OCI-LY1 (cell line): ENCODE results near the gene HAS3.

ENCODE experiments used
- H2AFZ ChIP-seq: fragments of 200-600 bp; sonication (generic), shearing (Covaris generic); 2 replicates; pipeline ENCODE4 v1.6.0; 2014; ENCODE audit warnings: antibody characterized with exemption, mild to moderate bottlenecking, low read length
- H3F3A ChIP-seq: fragments of 200-600 bp; sonication (generic), shearing (Covaris generic); 2 replicates; pipeline ENCODE4 v1.6.0; 2014; ENCODE audit warnings: mild to moderate bottlenecking, antibody characterized with exemption, low read length, moderate library complexity; ENCODE audit not compliant: insufficient read depth
- H3K27ac ChIP-seq: fragments of 200-600 bp; sonication (generic); 2 replicates; pipeline ENCODE4 v1.5.1; 2014; ENCODE audit warnings: low read length, mixed run types, mild to moderate bottlenecking, low read depth; ENCODE audit not compliant: poor library complexity, severe bottlenecking
- H3K27me3 ChIP-seq: fragments of 200-600 bp; sonication (generic); 2 replicates; pipeline ENCODE4 v1.6.0; 2014; ENCODE audit warnings: antibody characterized with exemption, mild to moderate bottlenecking, low read length, moderate library complexity; ENCODE audit not compliant: insufficient read depth
- H3K36me3 ChIP-seq: fragments of 200-600 bp; sonication (generic); 2 replicates; pipeline ENCODE4 v1.6.1; 2014; ENCODE audit warnings: mild to moderate bottlenecking, antibody characterized with exemption, low read length, moderate library complexity, mixed read lengths; ENCODE audit not compliant: insufficient read depth
- H3K4me1 ChIP-seq: fragments of 200-600 bp; sonication (generic); 2 replicates; pipeline ENCODE4 v1.5.1; 2014; ENCODE audit warnings: mild to moderate bottlenecking, low read length, moderate library complexity; ENCODE audit not compliant: insufficient read depth, severe bottlenecking
- H3K4me2 ChIP-seq: fragments of 200-600 bp; sonication (generic), shearing (Covaris generic); 2 replicates; pipeline ENCODE4 v1.6.1; 2014; ENCODE audit warnings: low read length
- H3K4me3 ChIP-seq: fragments of 200-600 bp; sonication (generic); 2 replicates; pipeline ENCODE4 v1.5.1; 2014; ENCODE audit warnings: low read length, low read depth, mild to moderate bottlenecking, mixed read lengths; ENCODE audit not compliant: poor library complexity, severe bottlenecking
- H3K79me2 ChIP-seq: fragments of 200-600 bp; shearing (Covaris generic); 2 replicates; pipeline ENCODE4 v1.6.1; 2016; ENCODE audit warnings: mixed run types, low read length, mixed read lengths; ENCODE audit not compliant: insufficient read depth
- H3K9ac ChIP-seq: fragments of 200-600 bp; sonication (generic), shearing (Covaris generic); 2 replicates; pipeline ENCODE4 v1.6.1; 2014; ENCODE audit warnings: mild to moderate bottlenecking, low read length, mixed read lengths
- H3K9me2 ChIP-seq: fragments of 200-600 bp; sonication (generic), shearing (Covaris generic); 2 replicates; pipeline ENCODE4 v1.6.1; 2014; ENCODE audit warnings: low read depth, mild to moderate bottlenecking, low read length, mixed read lengths
- H3K9me3 ChIP-seq: fragments of 200-600 bp; shearing (Covaris generic); 2 replicates; pipeline ENCODE4 v1.6.1; 2014; ENCODE audit warnings: low read length, mixed read lengths
- H4K20me1 ChIP-seq: fragments of 200-600 bp; sonication (generic), shearing (Covaris generic); 2 replicates; pipeline ENCODE4 v1.6.0; 2016; ENCODE audit warnings: mild to moderate bottlenecking, low read length; ENCODE audit not compliant: insufficient read depth
- CTCF ChIP-seq: fragments of 200-600 bp; sonication (generic), shearing (Covaris generic); IDR thresholded peaks from 2 replicates; pipeline ENCODE4 v1.5.1; 2017; ENCODE audit warnings: mild to moderate bottlenecking, antibody characterized with exemption, low read length, moderate library complexity, mixed read lengths
- EZH2 ChIP-seq: fragments of 200-600 bp; sonication (generic), shearing (Covaris generic); IDR thresholded peaks from 2 replicates; pipeline ENCODE4 v1.8.0; 2017; ENCODE audit warnings: borderline replicate concordance, mixed run types, mild to moderate bottlenecking, antibody characterized with exemption, low read length, moderate library complexity, mixed read lengths

Gene HAS3

GRCh38 chr16:69166221-69166833, 60.9 kb downstream of the HAS3 start:
- Histone ChIP-seq H3K79me2 (no peaks in the 10 kb centered on the region), H3K9ac (no peak overlapping the region), H3F3A (no peaks in the 10 kb centered on the region), H3K4me1 (no peaks in the 10 kb centered on the region), H3K4me2 (no peak overlapping the region), H3K36me3 (peaks cover 87% of the 10 kb centered on the region), H4K20me1 (no peaks in the 10 kb centered on the region), H2AFZ (no peak overlapping the region), H3K9me3 (no peaks in the 10 kb centered on the region), H3K27me3 (no peaks in the 10 kb centered on the region), H3K9me2 (no peaks in the 10 kb centered on the region), H3K27ac (no peak overlapping the region), H3K4me3 (no peak overlapping the region)
- no peak for TF ChIP-seq CTCF
- TF ChIP-seq EZH2 = no peak

- Histone ChIP-seq H3K79me2 (no peaks in the 10 kb centered on the region), H4K20me1 (no peaks in the 10 kb centered on the region), H3K9ac (no peak overlapping the region), H3F3A (no peaks in the 10 kb centered on the region), H3K4me2 (no peak overlapping the region), H2AFZ (no peak overlapping the region), H3K9me2 (no peaks in the 10 kb centered on the region), H3K36me3 (peaks cover 81% of the 10 kb centered on the region), H3K27me3 (no peaks in the 10 kb centered on the region), H3K4me3 (no peak overlapping the region), H3K4me1 (no peaks in the 10 kb centered on the region), H3K27ac (no peak overlapping the region), H3K9me3 (no peaks in the 10 kb centered on the region)
- no peak for TF ChIP-seq CTCF
- no peak for TF ChIP-seq EZH2
These were observed 61.8 kb downstream of the HAS3 start for GRCh38 chr16:69166946-69167930.
